ENCODE measurements around the gene ROR2.

ROR2 gene

GRCh38 chr9:91844701-91845291 lies 105.2 kb downstream of the ROR2 start:
- in situ Hi-C loops (cut with MboI; ENCODE audit: low sequenced_read_pairs) = no loop called here

GRCh38 chr9:91844190-91844589 lies 105.8 kb downstream of the ROR2 start:
- in situ Hi-C loops (cut with MboI; ENCODE audit: low sequenced_read_pairs) = no loop called here

GRCh38 chr9:91843623-91844148 lies 106.3 kb downstream of the ROR2 start:
- in situ Hi-C loops (cut with MboI; ENCODE audit: low sequenced_read_pairs) = no loop called here

GRCh38 chr9:91843093-91843492 lies 106.9 kb downstream of the ROR2 start:
- in situ Hi-C loops (cut with MboI; ENCODE audit: low sequenced_read_pairs) = no loop called here

DNA sequence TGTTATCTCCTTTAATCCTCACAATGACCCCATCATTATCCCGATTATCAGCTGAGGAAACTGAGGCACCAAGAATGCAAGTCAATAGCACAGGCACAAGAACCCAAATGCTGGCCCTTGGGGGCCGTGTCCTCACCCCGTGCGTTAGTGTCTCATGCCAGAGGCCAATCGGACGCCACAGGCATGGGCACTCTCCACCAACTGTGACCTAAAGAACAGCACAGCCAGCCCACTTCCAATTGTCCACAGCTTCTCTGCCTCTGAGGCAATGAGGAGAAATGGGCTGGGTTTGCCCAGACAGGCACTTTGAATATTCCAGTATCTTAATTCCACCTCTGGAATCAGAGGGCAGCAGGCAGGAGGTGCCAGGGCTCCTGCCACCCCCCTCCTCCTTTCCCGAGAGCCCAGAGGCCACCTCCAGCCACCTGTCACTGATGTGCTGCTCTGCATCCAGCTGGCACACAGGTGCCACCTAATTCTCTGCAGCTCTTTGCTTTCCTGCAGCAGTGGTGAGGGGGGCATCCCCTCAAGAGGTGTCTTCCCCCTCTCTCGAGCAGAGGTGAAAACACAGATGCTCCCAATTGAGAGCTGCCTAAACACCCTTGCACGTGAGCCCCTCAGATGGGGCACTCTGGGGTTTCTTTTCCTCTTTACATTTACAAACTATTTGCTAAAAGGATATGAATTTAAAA lies 107.5 kb downstream of the ROR2 start:
- in situ Hi-C loops (cut with MboI; ENCODE audit: low sequenced_read_pairs) = no loop called here

DNA sequence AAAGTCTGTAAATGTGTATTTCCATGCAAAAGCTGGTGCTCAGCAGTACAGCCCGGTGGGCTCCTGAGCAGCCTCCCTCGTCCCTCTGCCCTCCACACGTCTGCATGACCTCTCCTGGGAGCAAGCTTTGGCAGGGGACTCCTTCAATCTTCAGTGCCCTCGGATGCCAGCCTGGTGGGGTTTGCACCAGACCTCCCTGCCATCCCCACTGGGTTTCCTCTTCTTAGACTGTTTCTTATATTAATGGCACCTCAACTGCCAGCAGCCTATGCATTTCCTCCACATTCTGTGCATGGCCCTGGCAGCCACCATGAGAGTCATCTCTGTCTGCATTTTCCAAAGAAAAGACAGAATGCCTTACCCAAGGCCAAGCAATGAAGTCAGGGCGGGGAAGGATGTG lies 108.4 kb downstream of the ROR2 start:
- in situ Hi-C loops (cut with MboI; ENCODE audit: low sequenced_read_pairs) = no loop called here

- in situ Hi-C loops (cut with MboI; ENCODE audit: low sequenced_read_pairs) = no loop called here
These were observed 109.1 kb downstream of the ROR2 start for GRCh38 chr9:91840882-91841281.

DNA sequence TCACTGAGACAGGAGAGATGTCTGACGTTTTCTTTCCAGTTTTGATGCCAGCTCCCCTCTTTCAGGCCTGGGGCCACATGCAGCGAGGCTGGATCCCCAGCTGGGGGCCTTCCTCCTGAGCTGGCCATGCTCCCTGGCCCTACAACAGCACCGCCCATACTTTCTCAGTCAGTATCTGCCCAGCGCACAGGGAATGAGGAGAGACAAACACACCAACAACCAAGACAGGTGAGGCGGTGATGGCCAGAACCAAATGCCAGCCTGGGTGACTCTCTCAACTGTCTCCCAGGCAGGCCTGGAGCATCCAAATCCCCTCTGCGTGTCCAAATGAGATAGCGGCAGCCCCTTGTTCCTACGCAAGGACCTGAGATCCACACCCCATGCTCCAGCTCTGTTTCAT lies 109.6 kb downstream of the ROR2 start:
- in situ Hi-C loops (cut with MboI; ENCODE audit: low sequenced_read_pairs) = no loop called here

- in situ Hi-C loops (cut with MboI; ENCODE audit: low sequenced_read_pairs) = no loop called here
These were observed 110.0 kb downstream of the ROR2 start for GRCh38 chr9:91839926-91840465.

- in situ Hi-C loops (cut with MboI; ENCODE audit: low sequenced_read_pairs) = no loop called here
These were observed 111.9 kb downstream of the ROR2 start for GRCh38 chr9:91837981-91838731.

DNA sequence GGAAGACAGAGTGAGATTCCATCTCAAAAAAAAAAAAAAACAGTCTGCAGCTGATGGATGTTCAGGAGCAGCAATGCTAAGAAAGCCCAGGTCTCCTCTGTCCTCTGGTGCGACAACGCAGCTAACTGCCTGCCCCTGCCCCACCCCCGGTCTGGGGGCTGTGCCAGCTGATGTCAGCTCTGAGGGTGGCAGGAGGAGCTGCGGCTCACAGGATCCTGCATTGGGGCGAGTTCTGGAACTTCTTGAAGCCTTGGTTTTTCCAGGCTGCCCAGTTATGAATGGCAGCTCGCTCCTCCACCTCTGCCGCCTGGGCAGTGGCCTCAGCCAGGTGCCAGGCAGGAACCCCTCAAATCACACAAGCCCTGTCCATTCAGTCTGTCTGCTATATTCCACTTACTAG lies 113.5 kb downstream of the ROR2 start:
- in situ Hi-C loops (cut with MboI; ENCODE audit: low sequenced_read_pairs) = no loop called here

DNA sequence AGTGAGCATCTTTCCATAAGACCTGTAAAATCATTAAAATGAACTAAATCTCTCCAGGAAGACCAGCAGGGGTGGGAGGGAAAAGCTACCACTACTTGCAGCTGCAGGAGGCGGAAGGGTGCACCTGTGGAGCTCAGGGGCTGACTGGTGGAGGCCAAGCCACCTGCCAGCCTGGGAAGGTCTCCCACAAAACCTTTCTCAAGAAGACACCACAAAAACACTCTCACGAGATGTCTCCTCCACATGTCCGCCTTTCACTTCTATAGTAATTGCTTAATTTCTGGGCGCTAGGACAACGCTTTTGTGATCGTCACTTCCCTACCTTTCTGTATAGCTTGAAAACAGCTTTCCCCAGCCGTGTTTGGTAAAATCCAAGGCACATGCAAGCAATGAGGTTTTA lies 114.4 kb downstream of the ROR2 start:
- in situ Hi-C loops (cut with MboI; ENCODE audit: low sequenced_read_pairs) = no loop called here

- in situ Hi-C loops (cut with MboI; ENCODE audit: low sequenced_read_pairs) = no loop called here
These were observed 114.8 kb downstream of the ROR2 start for GRCh38 chr9:91835216-91835615.

GRCh38 chr9:91834740-91835139 lies 115.3 kb downstream of the ROR2 start:
- in situ Hi-C loops (cut with MboI; ENCODE audit: low sequenced_read_pairs) = no loop called here

DNA sequence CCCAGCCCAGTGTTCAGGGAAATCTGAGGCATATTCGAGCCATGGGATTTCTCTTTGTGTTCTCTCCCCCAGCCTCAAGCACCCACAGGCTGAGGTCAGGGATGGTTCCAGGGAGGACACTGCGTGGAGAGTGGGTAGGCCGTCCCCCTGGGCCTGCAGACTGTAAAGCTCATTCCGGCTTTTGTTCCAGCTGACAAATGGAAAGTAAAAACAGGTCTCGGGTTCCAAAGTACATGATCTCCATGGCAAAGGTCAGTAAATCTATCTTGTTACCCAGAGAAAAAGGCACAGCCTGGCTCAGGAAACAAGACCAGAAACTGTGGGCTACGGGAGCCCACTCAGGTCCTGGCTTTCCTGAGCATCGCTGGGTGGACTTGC lies 116.2 kb downstream of the ROR2 start:
- in situ Hi-C loops (cut with MboI; ENCODE audit: low sequenced_read_pairs) = no loop called here

DNA sequence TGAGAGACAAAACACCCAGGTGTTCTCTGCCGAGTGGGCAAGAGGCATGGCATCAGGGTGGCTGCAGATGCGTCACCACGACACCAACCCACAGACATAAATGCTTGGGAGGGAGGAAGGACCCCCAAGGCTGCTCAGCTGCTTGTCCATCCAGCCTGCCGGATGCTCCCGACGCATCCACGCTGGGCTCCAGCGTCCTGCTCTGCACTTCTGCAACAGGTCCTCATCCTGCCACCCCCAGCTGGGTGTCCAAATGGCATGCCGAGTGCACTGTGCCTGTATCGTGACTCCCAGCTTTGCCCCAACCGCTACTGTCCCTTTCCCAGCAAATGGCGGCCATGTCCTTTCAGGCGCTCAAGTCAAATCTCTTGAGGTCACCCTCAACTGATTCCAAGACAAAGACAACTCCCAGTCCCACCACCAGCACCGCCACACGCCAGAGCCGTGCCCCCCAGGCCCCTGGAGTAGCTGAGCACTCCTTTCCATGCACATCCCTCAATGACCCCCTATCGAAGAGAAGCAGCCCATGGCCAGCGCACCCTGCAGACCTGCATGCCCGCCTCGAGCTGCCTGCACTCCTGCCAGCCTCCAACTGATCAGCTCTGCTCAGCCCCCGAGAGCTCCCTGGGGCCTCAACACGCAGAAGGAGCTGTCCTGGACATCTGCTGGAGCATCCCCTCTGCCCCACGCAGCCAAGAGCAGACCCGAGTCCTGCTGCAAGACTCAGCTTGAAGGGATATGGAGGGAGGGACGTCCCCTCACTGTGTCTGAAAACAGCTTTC lies 116.7 kb downstream of the ROR2 start:
- in situ Hi-C loops (cut with MboI; ENCODE audit: low sequenced_read_pairs) = no loop called here

DNA sequence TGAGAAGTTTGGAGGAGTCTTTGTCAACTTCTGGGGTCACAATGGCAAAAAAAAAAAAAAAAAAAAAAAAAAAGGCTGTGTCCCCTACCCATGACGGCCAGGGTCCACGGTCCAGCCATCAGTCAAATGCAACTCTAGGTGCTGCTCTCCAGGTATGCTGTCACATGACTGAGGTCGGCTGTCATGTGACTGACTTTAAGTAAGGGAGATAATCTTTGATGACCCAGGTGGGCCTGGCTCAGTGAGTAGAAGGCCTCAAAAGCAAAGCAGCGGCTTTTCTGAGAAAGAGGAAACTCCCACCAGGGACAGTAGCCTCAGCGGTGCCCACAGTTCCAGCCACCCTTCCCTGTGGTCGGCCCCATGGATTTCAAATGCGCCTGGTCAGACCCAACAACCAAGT lies 117.7 kb downstream of the ROR2 start:
- in situ Hi-C loops (cut with MboI; ENCODE audit: low sequenced_read_pairs) = no loop called here

DNA sequence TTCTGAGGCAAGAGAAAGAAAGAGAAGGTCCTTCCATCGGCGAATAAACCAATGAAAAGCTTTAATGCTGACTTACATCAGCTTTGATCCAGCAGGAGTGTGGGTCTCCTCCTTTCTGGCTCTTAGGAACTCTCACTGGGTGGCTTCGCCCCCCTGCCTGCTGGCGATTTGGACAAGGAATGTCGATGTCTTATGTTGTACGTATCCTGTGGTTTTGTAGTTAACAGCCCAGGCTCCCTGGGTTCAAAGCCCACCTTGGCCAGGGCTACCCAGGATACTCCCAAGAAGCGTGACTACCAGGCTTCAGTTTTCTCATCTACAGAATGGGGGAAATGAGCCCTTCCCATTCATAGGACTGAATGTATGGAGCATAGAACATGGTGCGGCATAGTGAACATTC lies 124.2 kb downstream of the ROR2 start:
- in situ Hi-C loops (cut with MboI; ENCODE audit: low sequenced_read_pairs) = no loop called here

DNA sequence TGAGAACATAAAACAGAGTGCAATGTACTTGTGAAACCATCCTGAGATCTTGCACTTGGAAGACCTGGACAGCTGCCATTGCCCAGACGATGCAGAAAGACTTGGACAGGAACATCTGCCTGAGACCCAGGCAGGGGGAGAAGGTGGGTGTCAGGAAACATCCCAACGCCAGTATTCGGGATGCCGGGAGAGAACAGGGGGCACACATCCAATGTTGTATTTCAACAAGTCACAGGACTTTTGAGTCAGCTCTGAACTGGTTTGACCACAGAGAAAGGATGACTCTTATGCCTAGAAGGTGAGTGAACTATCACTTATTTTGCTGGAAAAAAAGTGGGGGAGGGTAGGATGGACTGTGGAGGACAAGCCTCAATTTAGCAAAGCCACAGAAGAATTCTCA lies 124.6 kb downstream of the ROR2 start:
- in situ Hi-C loops (cut with MboI; ENCODE audit: low sequenced_read_pairs) = no loop called here

GRCh38 chr9:91824601-91825305 lies 125.3 kb downstream of the ROR2 start:
- in situ Hi-C loops (cut with MboI; ENCODE audit: low sequenced_read_pairs) = no loop called here
